Osteoblast (primary cell): ENCODE results near the gene BLVRB. TPM values are rescaled to one million over a fixed set of nuclear protein-coding genes. Genes with fewer than 3 reads are reported as not detected.
A peak's percentile ranks its signal among the peaks of the same experiment; 100 is the strongest.

ENCODE experiments used
- DNase-seq: peaks from one replicate; pipeline ENCODE4 v3.0.0; 2011; ENCODE audit warnings: low spot score, mixed read lengths; ENCODE audit not compliant: insufficient read length; ENCODE audit errors: missing footprints
- H2AFZ ChIP-seq: 2 replicates; pipeline ENCODE4 v1.6.0; 2011; ENCODE audit warnings: mild to moderate bottlenecking, low read length
- H3K27ac ChIP-seq: 2 replicates; pipeline ENCODE4 v1.5.1; 2011; ENCODE audit warnings: mild to moderate bottlenecking, low read depth, low read length, moderate library complexity
- H3K27me3 ChIP-seq: 2 replicates; pipeline ENCODE4 v1.6.0; 2012; ENCODE audit warnings: mild to moderate bottlenecking, control low read depth, inconsistent platforms, low read length, moderate library complexity; ENCODE audit not compliant: insufficient read depth
- H3K36me3 ChIP-seq: 2 replicates; pipeline ENCODE4 v1.5.1; 2011; ENCODE audit warnings: mild to moderate bottlenecking, low read length, control low read depth, moderate library complexity; ENCODE audit not compliant: insufficient read depth
- H3K4me1 ChIP-seq: 2 replicates; pipeline ENCODE4 v1.5.1; 2011; ENCODE audit warnings: mild to moderate bottlenecking, low read length, control low read depth, moderate library complexity; ENCODE audit not compliant: insufficient read depth
- H3K4me2 ChIP-seq: 2 replicates; pipeline ENCODE4 v1.6.0; 2011; ENCODE audit warnings: mild to moderate bottlenecking, low read length; ENCODE audit not compliant: insufficient read depth
- H3K4me3 ChIP-seq: fragments of 200-600 bp; sonication (generic); 3 replicates; pipeline ENCODE4 v1.5.1; 2012; ENCODE audit warnings: mild to moderate bottlenecking, low read length, inconsistent platforms; ENCODE audit not compliant: insufficient read depth
- H3K79me2 ChIP-seq: 2 replicates; pipeline ENCODE4 v1.6.0; 2012; ENCODE audit warnings: mild to moderate bottlenecking, low read length, control low read depth, inconsistent platforms; ENCODE audit not compliant: insufficient read depth
- H3K9me3 ChIP-seq: 2 replicates; pipeline ENCODE4 v1.5.1; 2011; ENCODE audit warnings: low read depth, low read length, control low read depth
- H4K20me1 ChIP-seq: 2 replicates; pipeline ENCODE4 v1.6.0; 2012; ENCODE audit warnings: mild to moderate bottlenecking, low read length, control low read depth; ENCODE audit not compliant: insufficient read depth
- CTCF ChIP-seq: IDR thresholded peaks from 2 replicates; pipeline ENCODE4 v1.5.1; 2011; ENCODE audit warnings: mild to moderate bottlenecking, low read depth, low read length, moderate library complexity; ENCODE audit errors: extremely low read depth
- total RNA-seq: library from RNA; depleted of rRNA; stranded (reverse); fragments of >200 nt; gene quantifications from 2 replicates; pipeline ENCODE4 v1.2.3, GENCODE V29; 2012

BLVRB gene
- total RNA-seq, 1 donor: 82.2 TPM

- Histone ChIP-seq H3K4me2 (no peak overlapping the region), H3K27me3 (peaks cover 5% of the 10 kb centered on the region), H3K4me3 (no peak overlapping the region), H3K36me3 (no peaks in the 10 kb centered on the region), H3K4me1 (peaks cover 22% of the 10 kb centered on the region), H3K79me2 (peaks cover 2% of the 10 kb centered on the region), H3K9me3 (no peaks in the 10 kb centered on the region), H3K27ac (no peak overlapping the region), H4K20me1 (no peaks in the 10 kb centered on the region), H2AFZ (no peak overlapping the region)
- peak; percentile 53 for DNase-seq
- TF ChIP-seq CTCF: no peak
Measured at GRCh38 chr19:40461669-40462221, 3.8 kb downstream of the BLVRB start.

- Histone ChIP-seq H3K36me3 (no peaks in the 10 kb centered on the region), H3K9me3 (no peaks in the 10 kb centered on the region), H4K20me1 (no peaks in the 10 kb centered on the region), H3K4me1 (peaks cover 13% of the 10 kb centered on the region), H3K79me2 (peaks cover 2% of the 10 kb centered on the region), H2AFZ (no peak overlapping the region), H3K4me3 (no peak overlapping the region), H3K27me3 (no peaks in the 10 kb centered on the region), H3K27ac (no peak overlapping the region), H3K4me2 (no peak overlapping the region)
- TF ChIP-seq CTCF: no peak
- DNase-seq: no peak
Measured at GRCh38 chr19:40460185-40460584, 5.4 kb downstream of the BLVRB start.

- Histone ChIP-seq H3K27me3 (no peaks in the 10 kb centered on the region), H3K4me3 (no peak overlapping the region), H2AFZ (no peak overlapping the region), H3K36me3 (no peaks in the 10 kb centered on the region), H3K4me2 (no peak overlapping the region), H3K9me3 (no peaks in the 10 kb centered on the region), H4K20me1 (no peaks in the 10 kb centered on the region), H3K79me2 (peaks cover 2% of the 10 kb centered on the region), H3K27ac (no peak overlapping the region), H3K4me1 (no peaks in the 10 kb centered on the region)
- TF ChIP-seq CTCF: no peak
- DNase-seq: no peak
Measured at GRCh38 chr19:40458597-40458974, 7.0 kb downstream of the BLVRB start.

- Histone ChIP-seq H3K27me3 (no peaks in the 10 kb centered on the region), H2AFZ (no peak overlapping the region), H3K36me3 (no peaks in the 10 kb centered on the region), H4K20me1 (no peaks in the 10 kb centered on the region), H3K27ac (no peak overlapping the region), H3K4me1 (no peaks in the 10 kb centered on the region), H3K4me3 (no peak overlapping the region), H3K4me2 (no peak overlapping the region), H3K9me3 (no peaks in the 10 kb centered on the region), H3K79me2 (peaks cover 2% of the 10 kb centered on the region)
- DNase-seq: peak; percentile 50
- no peak for TF ChIP-seq CTCF
Measured at GRCh38 chr19:40457953-40458596, 7.5 kb downstream of the BLVRB start.
